ENCODE measurements around the gene SH3GLB2.
"Not testable (repeated sequence)": the region's sequence is repeated elsewhere in the genome, so short reads cannot be mapped to it uniquely, and the experiment has no call there.

The SH3GLB2 gene

DNA sequence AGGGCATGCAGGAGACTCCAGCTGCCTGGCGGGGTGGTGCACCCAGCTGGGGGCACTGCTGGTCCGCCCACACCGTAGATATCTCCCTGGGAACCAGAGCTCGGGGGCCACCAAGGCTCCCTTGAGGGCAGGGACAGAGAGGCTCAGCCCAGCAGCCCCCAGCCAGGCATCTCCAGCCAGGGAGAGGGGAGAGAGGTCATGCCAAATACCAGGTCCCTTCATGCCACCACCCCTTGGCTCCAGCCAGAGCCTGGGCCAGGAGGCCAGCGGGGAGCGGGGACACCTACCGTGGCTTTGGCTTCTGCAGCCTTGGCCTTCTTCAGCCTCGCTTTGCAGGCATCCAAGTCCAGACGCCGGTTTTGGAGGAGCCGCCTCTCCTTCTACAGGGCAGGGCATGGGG lies 14.0 kb downstream of the SH3GLB2 start:
- DNase-seq: no peak

DNA sequence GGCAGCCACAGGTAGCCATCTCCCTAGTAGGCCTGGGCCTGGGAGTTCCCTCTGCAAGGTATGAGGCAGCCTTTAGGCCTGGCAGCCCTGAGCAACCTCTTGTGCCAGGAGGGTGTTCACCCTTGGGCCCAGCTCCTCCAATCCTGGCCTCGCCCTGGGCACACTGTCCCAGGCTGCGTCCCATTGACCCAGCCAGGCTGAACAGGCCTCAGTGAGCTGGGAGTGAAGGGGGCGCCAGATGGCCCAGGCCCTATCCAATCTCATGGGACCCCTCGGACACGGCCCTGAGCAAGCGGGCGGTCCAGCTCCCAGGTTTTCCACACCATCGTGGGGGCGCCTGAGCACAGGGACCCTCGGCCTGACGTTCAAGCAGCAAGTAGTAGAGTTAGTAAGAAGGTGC lies 14.5 kb downstream of the SH3GLB2 start:
- DNase-seq: no peak

DNA sequence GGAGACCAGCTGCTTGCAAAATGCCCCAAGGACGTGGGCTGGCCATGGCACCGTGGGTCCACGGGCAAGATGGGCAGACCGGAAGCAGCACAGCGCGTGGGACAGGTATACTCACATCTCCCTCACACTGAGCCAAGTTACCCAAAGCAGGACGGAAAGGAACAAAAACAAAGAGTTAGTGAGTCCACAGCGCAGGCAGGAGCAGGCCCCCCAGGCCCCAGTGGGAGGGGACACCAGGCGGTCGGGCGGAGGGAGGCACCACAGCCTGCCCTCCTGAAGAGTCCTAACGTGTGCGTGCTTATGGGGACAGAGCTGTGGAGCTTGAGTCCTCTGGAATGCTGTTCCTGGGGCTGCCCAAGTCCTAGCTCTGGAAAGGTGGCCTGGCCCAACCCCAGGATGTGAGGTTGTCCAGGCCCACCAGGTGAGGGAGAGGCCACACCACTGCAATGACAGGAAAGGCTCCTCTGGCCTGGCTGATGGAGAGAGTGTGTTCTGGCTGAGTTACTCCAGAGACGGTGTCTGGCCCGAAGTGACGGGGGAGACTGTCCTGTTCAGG lies 15.2 kb downstream of the SH3GLB2 start:
- DNase-seq: no peak

DNA sequence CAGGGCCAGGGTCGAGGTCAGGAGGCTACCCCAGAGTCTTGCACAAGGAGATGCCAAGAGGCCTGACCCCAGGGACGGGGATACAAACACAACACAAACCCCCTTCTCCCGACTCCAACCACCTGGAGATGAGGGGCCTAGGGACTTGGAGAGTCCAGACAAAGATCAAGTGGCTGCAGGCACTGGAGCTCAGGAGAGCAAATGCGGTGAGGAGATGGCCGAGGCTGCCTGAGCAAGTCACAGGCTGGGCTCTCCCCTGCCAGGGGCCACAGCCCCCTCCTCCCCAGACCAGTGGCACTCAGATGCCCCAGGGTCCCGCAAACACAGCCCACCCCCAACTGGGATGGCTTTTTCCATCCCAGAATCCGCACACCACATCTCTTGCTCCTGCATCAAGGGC lies 15.8 kb downstream of the SH3GLB2 start:
- DNase-seq: no peak

DNA sequence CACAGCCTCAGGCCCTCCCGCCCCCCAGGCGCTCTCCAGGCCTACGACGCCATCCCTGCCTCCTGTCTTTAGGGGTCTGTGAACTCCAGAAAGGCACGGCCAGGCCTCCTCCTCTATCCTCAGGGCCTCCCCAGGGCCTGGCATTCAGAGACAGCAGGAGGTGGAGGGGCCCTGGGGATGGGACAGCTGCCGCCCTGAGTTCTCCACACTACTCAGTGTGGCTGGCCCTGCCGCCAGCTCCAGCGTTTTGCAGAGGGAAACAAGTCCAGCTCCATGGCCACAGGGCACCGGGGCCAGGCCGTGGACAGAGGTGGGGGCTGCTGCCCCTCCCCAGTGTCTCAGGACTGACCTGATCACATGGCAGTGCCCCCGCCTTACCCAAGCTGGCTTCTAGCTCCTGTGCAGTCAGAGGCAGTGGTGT lies 16.4 kb downstream of the SH3GLB2 start:
- no peak for DNase-seq

DNA sequence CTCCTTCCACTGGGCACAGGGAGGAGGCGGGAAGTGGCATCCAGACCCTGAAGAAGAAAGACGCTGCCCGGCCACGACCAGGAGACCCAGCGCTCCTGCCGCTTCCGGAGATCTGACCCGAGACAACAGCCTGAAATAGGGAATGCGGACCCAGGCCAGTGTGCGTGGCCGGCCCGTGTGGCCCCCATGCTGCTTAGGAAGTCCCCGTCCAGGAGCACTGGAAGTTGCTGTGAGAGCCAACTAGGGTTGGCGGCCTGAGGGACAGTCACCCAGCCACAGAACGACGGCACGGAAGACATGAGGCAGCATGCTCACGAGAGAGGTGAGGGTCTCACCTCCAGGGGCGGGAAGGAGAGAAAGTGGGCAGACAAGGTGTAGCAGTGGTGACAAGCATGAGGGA lies 17.0 kb downstream of the SH3GLB2 start:
- DNase-seq: no peak

DNA sequence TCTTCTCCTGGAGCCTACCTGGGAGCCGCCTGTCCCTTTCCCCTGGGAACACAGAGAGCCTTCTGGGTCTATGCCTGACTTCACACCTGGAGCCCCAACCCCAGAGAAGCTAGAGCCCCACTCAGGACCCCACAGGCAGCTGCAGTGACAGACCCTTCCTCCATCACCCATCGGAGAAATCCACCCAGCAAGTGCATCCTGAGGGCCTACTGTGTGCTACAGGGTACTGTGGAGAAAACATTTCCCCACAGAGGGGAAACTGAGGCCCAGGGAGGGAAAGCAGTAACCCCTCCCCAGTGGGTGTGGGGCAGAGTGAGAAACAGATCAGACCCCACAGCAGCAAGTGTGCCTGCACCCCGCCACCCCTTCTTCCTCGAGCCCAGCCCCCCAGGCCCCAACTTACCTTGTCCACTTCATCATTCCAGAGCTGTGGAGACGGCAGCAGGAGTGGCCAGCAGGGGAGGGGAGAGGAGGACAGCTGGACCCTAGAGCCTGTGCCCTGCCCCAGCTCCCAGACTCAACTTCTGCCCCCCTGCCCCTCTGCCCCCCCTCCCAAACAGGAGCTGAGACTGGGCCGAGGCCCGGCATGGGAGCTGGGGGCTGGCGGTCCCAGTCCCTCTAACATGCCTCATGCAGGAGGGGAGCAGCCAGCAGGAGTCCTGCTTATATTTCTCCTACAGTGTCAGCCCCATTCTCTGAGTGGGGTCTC lies 17.7 kb downstream of the SH3GLB2 start:
- no peak for DNase-seq

DNA sequence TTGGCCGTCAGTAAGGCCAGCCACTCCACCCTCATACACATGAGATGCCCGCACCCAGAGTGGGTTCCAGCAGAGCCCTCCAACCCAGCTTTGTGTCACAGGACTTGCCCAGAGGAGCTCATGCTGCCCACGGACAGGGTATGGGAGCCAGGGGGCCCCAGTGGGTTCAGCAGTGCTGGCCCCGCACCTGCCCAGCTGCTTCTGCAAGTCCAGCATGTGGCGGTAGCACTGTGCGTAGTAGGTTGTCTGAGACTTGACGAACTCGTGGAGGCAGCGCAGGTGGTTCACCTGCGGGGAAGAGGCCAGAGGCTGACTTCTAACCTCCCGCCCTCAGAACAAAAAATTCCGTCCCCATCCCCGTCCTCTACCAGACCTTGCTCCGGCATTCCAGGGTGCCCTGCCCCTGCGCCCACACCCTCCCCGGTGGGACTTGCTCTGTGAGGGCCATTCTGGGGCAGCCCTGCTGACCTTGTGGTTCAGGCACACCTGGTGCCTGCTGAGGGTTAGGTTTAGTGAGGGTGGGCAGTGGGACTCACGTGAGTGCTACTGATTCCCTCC lies 18.5 kb downstream of the SH3GLB2 start:
- no peak for DNase-seq

DNA sequence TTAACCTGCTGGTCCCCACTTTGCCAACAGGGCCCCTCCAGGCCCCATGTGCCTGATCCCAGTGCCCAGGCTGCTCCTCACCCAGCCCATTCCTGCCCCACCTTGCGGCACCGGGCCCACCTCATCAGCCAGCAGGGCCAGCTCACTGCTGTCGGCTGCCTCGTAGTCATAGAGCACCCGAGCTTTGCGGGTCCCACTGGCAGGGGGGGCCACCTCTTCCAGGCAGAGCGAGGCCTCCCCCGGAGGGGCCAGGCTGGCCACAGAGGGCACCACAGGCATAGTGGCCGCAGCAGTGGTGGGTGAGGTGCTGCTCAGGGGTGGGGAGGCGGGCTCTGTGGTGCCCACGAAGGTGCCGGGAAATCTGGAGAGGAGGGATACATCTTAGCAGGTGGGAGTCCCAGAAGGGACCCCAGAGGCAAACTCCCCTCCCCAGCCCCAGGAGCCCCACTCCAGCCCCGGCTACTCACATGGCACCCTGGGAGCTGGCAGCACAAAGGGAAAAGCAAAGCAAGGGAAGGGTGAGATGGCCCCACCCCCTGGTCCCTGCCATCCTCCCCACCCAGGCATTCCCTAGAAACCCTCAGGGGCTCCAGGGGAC lies 19.0 kb downstream of the SH3GLB2 start:
- DNase-seq: no peak

DNA sequence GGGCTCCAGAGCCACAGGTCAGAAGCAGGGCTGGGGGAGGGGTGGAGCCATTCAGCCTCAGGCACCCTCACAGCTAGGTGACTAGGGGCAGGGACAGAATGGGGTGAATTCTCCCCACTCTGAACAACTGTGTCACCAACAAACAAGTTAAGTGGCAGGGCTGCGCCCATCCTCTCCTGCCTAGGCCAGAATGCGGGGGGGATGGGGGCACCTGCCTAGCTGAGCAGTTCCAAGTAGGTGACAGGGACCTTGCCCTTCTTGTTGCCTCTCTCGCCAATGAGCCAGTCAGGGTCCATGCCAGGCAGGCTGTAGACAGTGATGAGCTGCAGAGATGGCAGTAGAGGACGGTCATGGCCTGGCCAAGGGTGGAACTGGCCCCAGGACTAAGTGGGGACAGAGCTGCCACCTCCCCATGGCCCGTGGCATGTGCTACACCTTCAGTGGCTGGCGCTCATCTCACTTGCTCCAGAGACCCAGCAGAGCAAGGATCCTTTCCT lies 19.6 kb downstream of the SH3GLB2 start:
- no peak for DNase-seq

DNA sequence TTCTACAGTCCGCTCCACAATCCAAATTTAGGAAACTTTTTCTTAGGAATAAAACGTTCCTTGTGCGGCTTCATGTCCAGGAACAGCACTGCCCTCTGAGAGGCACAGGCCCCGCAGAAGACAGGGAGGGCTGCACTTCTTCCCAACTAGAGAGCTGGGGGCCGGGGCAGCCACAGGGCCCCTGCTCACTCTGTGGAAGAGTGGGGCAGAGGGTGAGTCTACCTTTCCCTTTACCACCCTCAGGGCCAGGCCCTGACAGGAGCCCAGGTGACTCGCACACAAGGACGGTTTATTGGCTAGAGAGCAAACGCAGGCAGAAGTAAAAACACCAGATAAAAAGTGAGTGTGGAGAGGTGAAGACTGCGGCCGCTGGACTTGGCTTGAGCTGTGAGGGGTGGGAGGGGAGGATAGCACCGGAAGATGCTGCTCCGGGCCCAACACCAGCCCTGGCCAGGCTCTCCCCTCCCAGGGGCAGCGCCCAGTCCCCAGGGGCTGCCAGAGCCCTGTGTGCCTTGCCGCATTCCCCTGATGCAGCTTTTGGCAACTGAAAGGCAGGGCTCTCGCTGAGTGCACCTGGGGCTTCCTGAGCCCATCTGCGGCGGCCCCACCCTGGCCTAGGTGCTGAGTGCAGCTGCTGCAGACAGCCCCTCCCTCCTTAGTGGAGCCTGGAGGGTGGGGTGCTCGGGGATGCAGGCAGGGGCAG lies 20.2 kb downstream of the SH3GLB2 start:
- DNase-seq: peak; percentile 43

DNA sequence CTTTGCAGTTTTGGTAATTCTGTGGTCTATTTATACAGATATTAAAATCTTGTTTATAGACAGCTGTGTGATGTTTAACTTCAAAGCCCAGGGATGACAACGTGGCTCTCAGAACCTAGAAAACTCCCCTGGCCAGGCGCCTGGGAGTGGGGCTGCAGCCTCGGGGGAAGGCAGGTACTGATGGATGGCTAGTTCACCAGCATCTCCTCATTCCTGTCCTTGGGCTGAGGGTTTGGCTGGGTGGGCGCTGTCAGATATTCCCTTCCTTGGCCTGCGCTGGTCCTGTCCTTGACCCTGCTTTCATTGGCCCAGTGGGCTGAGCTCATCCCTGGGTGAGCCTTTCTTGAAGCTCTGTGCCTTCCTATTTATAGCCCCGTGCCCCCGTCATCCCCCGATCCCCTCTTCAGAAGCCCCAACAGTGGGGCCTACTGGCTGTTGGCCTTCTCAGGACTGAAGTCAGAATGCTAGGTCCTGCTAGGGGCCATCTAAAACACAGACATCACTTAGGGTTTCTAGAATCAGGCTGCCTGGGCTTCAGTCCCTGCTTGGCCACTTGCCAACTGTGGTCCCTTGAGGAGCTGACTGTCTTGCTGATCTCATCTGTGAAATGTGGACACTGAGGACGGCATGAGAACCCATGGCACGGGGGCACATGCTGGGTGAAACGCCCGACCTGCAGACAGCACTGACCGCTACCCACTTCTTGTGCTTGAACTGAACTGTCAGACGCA lies 20.9 kb downstream of the SH3GLB2 start:
- DNase-seq: no peak

DNA sequence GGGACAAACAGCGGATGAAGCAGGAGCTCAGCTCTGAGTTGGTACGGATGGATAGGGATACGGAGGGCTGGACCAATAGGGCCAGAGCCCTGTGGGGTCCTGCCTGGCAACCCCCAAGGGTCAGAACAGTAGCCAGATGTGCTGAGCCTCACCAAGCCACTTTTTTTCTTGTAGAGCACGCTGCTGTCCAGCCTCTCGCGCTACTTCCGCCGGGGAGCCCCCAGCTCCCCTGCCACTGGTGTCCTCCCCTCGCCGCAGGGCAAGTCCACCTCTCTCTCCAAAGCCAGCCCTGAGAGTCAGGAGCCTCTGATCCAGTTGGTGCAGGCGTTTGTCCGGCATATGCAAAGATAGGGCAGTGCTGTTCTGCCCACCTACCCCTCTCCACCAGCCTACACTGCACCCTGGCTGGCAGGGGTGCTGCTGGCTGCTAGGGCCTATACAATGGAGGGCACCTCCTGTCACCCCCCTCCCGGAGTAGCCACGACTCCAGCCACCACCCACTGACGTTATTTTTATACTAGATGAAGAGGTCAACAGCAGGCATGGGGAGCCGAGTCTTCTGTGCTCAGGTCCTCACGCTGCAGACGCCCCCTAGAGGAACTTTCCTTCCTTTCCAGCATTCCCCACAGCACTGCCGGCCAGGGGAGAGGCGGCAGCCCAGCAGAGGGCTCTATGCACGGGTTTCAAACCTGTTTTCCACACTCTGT lies 21.6 kb downstream of the SH3GLB2 start:
- peak; percentile 76 for DNase-seq

DNA sequence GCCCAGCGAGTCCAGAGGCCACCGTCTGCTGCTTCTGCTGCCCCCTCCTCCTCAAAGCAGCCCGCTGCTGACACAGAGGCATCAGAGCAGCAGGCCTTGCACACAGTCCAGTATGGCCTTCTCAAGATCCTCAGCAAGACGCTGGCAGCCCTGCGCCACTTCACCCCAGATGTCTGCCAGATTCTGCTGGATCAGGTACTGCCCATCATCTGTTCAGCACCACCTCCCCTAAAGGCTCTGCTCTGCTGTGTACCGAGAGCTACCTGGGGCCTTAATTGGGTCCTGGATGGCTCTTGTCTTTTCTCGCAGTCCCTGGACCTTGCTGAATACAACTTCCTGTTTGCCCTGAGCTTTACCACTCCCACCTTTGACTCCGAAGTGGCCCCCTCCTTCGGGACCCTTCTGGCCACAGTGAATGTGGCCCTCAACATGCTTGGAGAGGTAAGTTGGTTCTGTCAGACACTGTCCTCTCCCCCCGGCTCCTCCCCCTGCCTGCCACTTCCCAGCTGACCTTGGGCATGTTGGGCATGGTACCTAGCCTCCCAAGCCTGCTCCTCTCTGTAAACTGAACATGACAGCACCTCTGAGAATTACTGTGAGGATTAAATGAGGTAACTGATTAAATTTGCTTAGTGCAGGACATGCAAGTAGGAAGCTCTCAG lies 22.7 kb downstream of the SH3GLB2 start:
- DNase-seq: no peak

DNA sequence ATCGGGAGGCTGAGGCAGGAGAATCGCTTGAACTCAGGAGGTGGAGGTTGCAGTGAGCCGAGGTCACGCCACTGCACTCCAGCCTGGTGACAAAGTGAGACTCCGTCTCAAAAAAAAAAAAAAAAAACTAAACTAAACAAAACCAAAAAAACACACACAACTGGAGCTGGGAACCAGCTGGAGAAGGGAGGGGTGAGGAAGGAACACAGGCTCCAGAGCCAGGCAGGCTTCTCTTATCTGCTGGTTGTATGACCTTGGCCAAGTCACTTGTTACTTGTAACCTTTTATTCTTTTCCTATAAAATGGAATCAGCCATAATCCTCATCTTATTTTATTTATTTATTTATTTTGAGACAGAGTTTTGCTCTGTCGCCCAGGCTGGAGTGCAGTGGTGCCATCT lies 24.0 kb downstream of the SH3GLB2 start:
- not testable (repeated sequence) for DNase-seq

DNA sequence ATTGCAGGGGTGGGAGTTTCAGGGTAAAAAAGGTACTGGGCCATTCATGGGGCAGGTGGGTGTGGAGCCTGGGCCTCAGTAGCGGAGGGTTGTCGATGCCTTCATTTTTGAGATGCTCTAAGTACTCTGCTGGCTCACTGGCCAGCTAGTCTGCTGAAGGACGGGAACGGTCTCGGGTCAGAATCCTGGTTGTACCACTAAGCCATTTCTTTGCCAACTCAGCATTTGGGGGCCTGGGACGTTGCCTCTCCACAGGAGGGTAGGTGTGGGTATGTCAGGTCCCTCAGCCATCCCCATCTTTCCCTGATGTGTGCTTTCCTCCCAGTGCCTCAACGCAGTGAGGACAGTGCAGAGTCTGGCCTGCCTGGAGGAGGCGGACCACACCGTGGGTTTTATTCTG lies 25.1 kb downstream of the SH3GLB2 start:
- DNase-seq: no peak

DNA sequence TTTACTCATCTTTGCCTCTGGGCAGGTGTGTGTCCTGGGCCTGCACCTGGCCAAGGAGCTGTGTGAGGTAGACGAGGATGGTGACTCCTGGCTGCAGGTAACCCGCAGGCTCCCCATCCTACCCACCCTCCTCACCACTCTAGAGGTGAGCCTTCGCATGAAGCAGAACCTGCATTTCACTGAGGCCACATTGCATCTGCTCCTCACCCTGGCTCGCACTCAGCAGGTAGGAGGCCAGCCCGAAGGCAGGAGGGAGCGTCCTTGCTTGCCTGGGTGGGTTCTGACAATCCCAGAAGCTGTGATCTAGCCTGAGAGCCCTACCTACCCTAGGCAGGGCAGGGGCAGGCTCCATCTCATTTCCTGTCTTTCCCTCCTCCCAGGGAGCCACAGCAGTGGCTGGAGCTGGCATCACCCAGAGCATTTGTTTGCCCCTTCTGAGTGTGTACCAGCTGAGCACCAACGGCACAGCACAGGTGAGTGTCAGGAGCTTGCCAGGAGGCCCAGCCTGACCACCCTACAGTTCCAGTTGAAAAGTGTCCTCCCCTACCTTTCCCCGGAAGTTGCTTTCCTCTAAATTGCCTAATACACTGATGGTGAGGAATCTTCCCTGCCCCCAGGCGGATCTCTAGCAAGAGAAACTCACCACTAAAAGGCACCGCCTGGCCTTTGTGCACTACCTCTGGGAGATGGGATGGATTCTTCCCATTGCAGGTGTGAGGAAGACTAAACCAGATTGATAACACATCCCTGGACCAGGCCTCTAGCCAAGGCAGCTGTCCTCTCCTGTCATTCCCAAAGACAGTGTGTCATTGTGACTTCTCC lies 26.4 kb downstream of the SH3GLB2 start:
- DNase-seq: no peak

DNA sequence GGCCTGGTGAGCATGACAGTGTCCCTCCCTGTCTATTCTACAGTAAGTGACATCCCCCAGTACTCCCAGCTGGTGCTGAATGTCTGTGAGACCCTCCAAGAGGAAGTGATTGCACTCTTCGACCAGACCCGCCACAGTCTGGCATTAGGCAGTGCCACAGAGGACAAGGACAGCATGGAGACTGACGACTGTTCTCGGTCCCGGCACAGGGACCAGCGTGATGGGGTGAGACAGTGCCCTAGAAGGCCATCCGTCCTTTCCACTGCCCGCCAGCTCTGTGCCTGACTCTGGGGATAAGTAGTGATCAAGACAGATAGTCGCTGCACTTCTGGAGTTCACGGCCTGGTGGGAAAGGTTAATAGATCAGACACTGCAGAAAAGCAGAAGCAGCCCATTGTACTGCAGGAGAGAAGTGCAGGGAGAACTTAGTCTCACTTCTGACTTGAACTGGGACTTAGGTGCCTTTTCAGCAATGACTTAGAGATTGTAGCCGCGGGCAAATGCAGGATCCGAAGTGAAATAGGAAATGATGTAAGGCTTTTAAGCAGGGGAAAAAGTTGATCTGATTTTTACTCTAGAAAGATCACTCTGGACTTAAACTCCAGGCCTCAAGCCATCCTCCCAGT lies 28.4 kb downstream of the SH3GLB2 start:
- DNase-seq: no peak

DNA sequence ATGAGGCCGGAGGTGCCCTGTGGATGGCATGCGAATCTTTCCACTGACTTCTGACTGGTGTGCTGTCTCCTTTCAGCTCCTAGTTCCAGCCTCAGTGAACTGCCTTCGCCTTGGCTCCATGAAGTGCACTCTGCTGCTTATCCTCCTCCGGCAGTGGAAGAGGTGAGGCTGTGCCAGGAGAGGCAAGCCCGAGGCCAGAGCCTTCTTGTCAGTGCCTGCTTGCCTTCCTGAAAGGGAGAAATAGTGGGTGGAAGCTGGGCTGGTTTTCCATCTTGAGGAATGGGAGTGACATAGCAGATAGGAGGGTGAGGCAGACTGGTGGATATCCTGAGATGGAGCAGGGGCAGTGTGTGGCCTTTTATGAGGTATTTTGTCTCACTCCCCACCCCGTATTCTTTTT lies 29.7 kb downstream of the SH3GLB2 start:
- DNase-seq: no peak

DNA sequence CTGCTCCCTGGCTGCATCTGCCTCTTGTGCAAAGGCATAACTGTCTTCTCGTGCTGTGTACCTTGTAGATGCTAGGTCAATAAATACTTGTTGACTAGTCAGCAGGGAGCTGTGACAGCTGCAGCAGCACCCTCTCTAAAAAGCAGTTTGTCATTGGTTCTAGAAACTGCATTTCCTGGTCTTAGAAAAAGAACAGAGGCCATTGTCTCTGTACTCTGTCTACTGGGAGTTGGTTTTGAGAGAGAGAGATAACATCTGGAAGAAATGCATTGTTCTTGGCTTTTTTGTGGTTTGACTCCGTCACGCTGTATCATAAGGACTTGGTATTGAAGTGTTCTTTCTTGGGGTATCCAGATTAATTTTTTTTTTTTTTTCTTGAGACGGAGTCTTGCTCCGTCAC lies 32.3 kb downstream of the SH3GLB2 start:
- DNase-seq: no peak
